OCI-M2 (cell line): Measurements from ENCODE around the gene CDH7.

Source experiments
- DNase-seq: peaks from one replicate; lab custom pipeline; 2025; ENCODE audit not compliant: unreplicated experiment; lab: John Stamatoyannopoulos, UW

Gene CDH7

DNA sequence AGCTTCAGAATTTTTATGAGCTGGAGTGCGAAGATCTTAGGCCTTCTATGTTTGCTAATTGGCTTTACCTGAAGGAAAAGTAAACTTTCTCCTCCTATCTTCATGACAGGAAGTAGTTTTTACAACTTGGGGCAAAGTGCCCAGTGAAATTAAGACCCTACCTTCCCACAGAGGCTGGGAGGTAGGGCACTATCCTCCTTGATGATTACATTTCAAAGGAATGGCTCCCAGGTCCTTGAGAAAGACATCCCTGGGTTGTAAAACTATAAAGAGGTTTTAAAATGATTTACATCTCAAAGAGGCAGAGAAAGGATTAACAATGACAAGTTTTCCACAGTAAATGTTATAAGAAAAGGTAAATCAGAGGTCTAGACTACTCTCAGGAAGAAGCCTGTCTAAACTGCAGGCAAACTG lies 155.8 kb downstream of the CDH7 start:
- no peak for DNase-seq

DNA sequence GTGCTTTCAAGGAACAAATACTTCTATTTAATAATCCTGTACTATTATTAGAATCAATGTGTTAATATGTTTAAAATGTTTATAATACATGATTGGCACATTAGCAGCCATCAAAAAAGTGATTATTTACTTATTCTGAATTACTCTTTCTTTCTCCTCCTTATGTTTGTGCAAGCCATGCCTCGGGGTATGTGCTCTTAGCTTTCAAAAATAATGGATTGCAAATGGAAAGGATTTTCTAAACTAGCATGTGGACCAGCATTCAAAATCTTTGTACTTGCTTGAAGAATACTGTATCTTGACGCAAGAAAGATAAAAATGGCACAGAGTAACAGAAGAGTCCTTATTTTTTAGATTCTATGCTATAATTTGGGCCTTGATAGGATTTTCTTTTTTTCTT lies 156.5 kb downstream of the CDH7 start:
- no peak for DNase-seq

DNA sequence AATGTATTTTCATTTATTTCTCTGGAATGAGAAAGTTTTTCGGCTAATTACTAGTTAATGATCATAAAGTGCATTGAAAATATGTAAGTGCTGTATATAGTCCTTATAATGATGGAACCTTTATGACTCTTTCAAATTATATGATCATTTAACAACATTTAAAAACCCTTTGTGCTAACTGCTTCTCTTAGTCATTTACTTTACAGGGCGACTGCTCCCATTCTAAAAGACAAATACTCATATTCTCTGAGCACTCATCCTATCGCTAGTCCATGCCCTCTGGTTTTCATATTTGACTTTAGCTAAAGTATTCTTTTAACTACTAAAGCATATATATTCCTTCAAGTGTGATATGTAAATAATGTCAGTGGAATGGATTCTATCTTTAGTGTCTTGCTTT lies 168.2 kb downstream of the CDH7 start:
- DNase-seq, result no peak

DNA sequence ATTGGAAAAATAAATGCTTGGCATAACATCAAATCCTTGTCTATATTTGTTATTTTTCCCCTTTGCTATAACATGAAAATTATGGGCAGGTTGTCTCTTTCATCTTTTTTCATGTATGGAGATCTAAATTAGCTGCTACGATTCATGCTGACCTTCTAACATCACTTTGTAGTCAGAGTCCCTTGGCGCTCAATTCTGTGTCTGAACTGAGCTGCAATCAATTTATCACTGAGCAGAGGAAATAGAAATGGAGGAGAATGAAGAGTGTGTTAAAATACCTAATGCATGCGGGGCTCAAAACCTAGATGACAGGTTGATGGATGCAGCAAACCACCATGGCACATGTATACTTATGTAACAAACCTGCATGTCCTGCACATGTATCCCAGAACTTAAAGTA lies 168.9 kb downstream of the CDH7 start:
- DNase-seq, result no peak

DNA sequence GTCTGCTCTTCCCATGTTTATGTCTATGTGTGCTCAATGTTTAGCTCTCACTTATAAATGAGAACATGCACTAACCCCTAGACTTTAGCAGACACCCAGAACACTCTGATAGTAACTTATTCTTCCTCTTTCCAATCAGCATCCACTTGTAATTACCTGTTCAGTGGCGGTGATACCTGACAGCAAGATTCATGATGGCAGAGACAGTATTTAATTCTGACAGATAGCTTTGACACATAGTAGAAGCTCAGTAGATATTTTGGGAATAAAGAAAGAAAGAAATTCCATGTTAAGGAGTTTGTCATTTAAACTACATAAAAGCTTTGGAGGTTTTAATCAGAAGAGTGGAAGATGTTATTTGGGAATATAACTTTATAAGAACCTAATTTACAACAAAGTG lies 171.3 kb downstream of the CDH7 start:
- no peak for DNase-seq

DNA sequence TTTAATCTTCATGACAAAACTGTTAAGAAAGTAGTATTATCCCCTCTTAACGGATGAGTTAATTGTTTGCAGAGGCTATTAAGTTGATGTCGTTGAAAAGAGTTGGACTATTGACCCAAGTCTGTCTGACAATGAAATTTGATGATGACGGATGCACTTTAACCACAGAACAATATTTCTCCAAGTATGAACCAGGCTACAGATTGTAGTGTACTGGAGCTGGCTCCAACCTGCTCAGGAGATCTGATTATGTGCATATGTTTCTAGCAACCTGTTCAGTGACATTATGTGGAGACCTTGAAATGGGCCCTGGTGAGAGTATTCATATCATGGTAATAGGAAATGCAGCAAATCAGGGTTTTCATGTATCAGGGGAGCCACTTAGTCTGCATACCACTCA lies 174.1 kb downstream of the CDH7 start:
- DNase-seq, result no peak

- DNase-seq, result no peak
These were observed 184.1 kb downstream of the CDH7 start for GRCh38 chr18:65934874-65935273.

- DNase-seq, result no peak
These were observed 185.9 kb downstream of the CDH7 start for GRCh38 chr18:65936678-65937077.

DNA sequence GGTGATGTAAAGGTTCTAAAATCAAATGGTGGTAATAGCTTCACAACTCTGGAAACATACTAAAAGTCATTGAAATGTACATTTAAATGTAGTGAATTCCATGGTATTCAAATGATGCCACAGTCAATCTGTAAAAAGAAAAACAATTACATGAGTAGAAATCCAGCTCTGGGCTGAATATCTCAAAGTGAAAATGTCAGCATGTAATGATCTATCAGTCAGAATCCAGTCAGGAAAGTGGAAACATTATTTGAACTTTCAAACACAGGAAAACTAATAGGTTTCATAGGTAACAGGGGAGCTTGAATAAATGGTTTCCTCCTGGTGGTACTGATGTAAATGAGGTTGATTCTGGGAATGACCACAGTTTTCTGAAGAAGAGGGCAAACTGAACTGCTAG lies 186.4 kb downstream of the CDH7 start:
- DNase-seq, result no peak

- DNase-seq, result no peak
These were observed 188.0 kb downstream of the CDH7 start for GRCh38 chr18:65938592-65939372.
